ENCODE data around the gene PSKH1.

Gene PSKH1

GRCh38 chr16:67865318-67865717 is 27.7 kb upstream of the PSKH1 start:
- DNase-seq (ENCODE audit: low read depth), result no peak

- DNase-seq (ENCODE audit: low read depth), result no peak
These were observed 24.8 kb upstream of the PSKH1 start for GRCh38 chr16:67868290-67868689.

- no peak for DNase-seq (ENCODE audit: low read depth)
These were observed 23.4 kb upstream of the PSKH1 start for GRCh38 chr16:67869653-67870052.

- no peak for DNase-seq (ENCODE audit: low read depth)
These were observed 21.8 kb upstream of the PSKH1 start for GRCh38 chr16:67871256-67871655.

GRCh38 chr16:67872131-67872630 is 20.9 kb upstream of the PSKH1 start:
- DNase-seq (ENCODE audit: low read depth), result no peak

GRCh38 chr16:67872631-67873434 is 20.2 kb upstream of the PSKH1 start, which contains the start of gene EDC4:
EDC4 (plus strand) TSS chr16:67873052; CDS start chr16:67873262, 210 bp downstream.
- no peak for DNase-seq (ENCODE audit: low read depth)

GRCh38 chr16:67873435-67874370 is 19.4 kb upstream of the PSKH1 start:
- DNase-seq (ENCODE audit: low read depth), result no peak

GRCh38 chr16:67874372-67874771 is 18.7 kb upstream of the PSKH1 start:
- DNase-seq (ENCODE audit: low read depth), result no peak

- DNase-seq (ENCODE audit: low read depth), result no peak
These were observed 16.0 kb upstream of the PSKH1 start for GRCh38 chr16:67877064-67877463.

GRCh38 chr16:67878232-67878631 is 14.8 kb upstream of the PSKH1 start:
- DNase-seq (ENCODE audit: low read depth), result no peak

- DNase-seq (ENCODE audit: low read depth), result no peak
These were observed 14.2 kb upstream of the PSKH1 start for GRCh38 chr16:67878846-67879245.

- DNase-seq (ENCODE audit: low read depth), result no peak
These were observed 13.6 kb upstream of the PSKH1 start for GRCh38 chr16:67879462-67879861.

GRCh38 chr16:67879936-67880335 is 13.1 kb upstream of the PSKH1 start:
- no peak for DNase-seq (ENCODE audit: low read depth)

GRCh38 chr16:67880584-67880983 is 12.5 kb upstream of the PSKH1 start:
- no peak for DNase-seq (ENCODE audit: low read depth)

GRCh38 chr16:67881621-67882161 is 11.4 kb upstream of the PSKH1 start:
- DNase-seq (ENCODE audit: low read depth), result no peak

- DNase-seq (ENCODE audit: low read depth), result no peak
These were observed 10.5 kb upstream of the PSKH1 start for GRCh38 chr16:67882374-67883145.

GRCh38 chr16:67883146-67883871 is 9.7 kb upstream of the PSKH1 start:
- no peak for DNase-seq (ENCODE audit: low read depth)

GRCh38 chr16:67883872-67884261 is 9.2 kb upstream of the PSKH1 start:
- DNase-seq (ENCODE audit: low read depth), result no peak

- no peak for DNase-seq (ENCODE audit: low read depth)
These were observed 8.4 kb upstream of the PSKH1 start, which contains the start of gene NRN1L for GRCh38 chr16:67884684-67885083. NRN1L (plus strand) TSS chr16:67884885; CDS start chr16:67884904, 19 bp downstream.

GRCh38 chr16:67885545-67885944 is 7.5 kb upstream of the PSKH1 start:
- no peak for DNase-seq (ENCODE audit: low read depth)

- no peak for DNase-seq (ENCODE audit: low read depth)
These were observed 7.1 kb upstream of the PSKH1 start for GRCh38 chr16:67885976-67886375.

All from HS-5 (cell line).